Neural cell (in vitro differentiated cells): ENCODE data around the gene POLN.

ENCODE experiments used
- EP300 ChIP-seq: fragments of 450-650 bp; conservative IDR thresholded peaks from 2 replicates; pipeline ENCODE4 v1.6.1; 2014; ENCODE audit warnings: antibody characterized with exemption, mild to moderate bottlenecking, moderate library complexity; ENCODE audit not compliant: poor library complexity, severe bottlenecking
- EZH2 ChIP-seq: fragments of 200-600, 300-800 bp; shearing (Covaris generic), sonication (generic); IDR thresholded peaks from 2 replicates; pipeline ENCODE4 v1.6.1; 2014; ENCODE audit warnings: antibody characterized with exemption, low read length, borderline replicate concordance, mild to moderate bottlenecking; ENCODE audit not compliant: insufficient read depth, poor library complexity, severe bottlenecking
- TAF1 ChIP-seq: IDR thresholded peaks from 2 replicates; pipeline ENCODE4 v1.6.1; 2012; ENCODE audit warnings: low read depth
- TF ChIP-seq, protein P1 (sequence below): fragments of 450-650 bp; IDR thresholded peaks from 2 replicates; pipeline ENCODE4 v1.5.1; 2014; ENCODE audit warnings: antibody characterized with exemption, mild to moderate bottlenecking, moderate library complexity; ENCODE audit not compliant: poor library complexity, severe bottlenecking

GRCh38 chr4:2245787-2246275, 3.9 kb upstream of the POLN start:
- TF ChIP-seq EP300: no peak
- no peak for TF ChIP-seq TAF1
- TF ChIP-seq, protein P1, sequence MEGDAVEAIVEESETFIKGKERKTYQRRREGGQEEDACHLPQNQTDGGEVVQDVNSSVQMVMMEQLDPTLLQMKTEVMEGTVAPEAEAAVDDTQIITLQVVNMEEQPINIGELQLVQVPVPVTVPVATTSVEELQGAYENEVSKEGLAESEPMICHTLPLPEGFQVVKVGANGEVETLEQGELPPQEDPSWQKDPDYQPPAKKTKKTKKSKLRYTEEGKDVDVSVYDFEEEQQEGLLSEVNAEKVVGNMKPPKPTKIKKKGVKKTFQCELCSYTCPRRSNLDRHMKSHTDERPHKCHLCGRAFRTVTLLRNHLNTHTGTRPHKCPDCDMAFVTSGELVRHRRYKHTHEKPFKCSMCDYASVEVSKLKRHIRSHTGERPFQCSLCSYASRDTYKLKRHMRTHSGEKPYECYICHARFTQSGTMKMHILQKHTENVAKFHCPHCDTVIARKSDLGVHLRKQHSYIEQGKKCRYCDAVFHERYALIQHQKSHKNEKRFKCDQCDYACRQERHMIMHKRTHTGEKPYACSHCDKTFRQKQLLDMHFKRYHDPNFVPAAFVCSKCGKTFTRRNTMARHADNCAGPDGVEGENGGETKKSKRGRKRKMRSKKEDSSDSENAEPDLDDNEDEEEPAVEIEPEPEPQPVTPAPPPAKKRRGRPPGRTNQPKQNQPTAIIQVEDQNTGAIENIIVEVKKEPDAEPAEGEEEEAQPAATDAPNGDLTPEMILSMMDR: no peak
- TF ChIP-seq EZH2: no peak
